Subcutaneous abdominal adipose tissue (tissue), 5 donors: ENCODE results near the gene GDF15.
"Not testable (repeated sequence)": the region's sequence is repeated elsewhere in the genome, so short reads cannot be mapped to it uniquely, and the experiment has no call there.

Experiments
- H3K27ac ChIP-seq: one replicate; pipeline ENCODE4 v1.7.0; 2013; ENCODE audit warnings: low read depth, mild to moderate bottlenecking, inconsistent platforms, low read length, moderate library complexity
- H3K27me3 ChIP-seq, 5 donors: one replicate each; pipeline ENCODE4 v1.7.0; 2013; ENCODE audit warnings: low read length in 5 of 5, inconsistent platforms in 1 of 5; ENCODE audit not compliant: control insufficient read depth in 5 of 5, insufficient read depth in 4 of 5
- H3K36me3 ChIP-seq, 5 donors: one replicate each; pipeline ENCODE4 v1.7.0; 2013; ENCODE audit warnings: low read length in 5 of 5; ENCODE audit not compliant: control insufficient read depth in 5 of 5, insufficient read depth in 5 of 5
- H3K4me1 ChIP-seq, 5 donors: one replicate each; pipeline ENCODE4 v1.7.0; 2013; ENCODE audit warnings: low read length in 5 of 5, mild to moderate bottlenecking in 3 of 5, moderate library complexity in 1 of 5; ENCODE audit not compliant: control insufficient read depth in 5 of 5, insufficient read depth in 5 of 5
- H3K4me3 ChIP-seq, 5 donors: one replicate each; pipeline ENCODE4 v1.7.0; 2013; ENCODE audit warnings: low read length in 5 of 5, low read depth in 1 of 5
- H3K9ac ChIP-seq, 5 donors: one replicate each; pipeline ENCODE4 v1.7.0; 2013; ENCODE audit warnings: low read length in 5 of 5, mild to moderate bottlenecking in 4 of 5, moderate library complexity in 3 of 5
- H3K9me3 ChIP-seq, 5 donors: one replicate each; pipeline ENCODE4 v1.7.0; 2013; ENCODE audit warnings: low read length in 5 of 5; ENCODE audit not compliant: control insufficient read depth in 5 of 5
- donor health status: healthy.
- donor health status: healthy.
- donor health status: healthy.
- donor health status: healthy.
- donor health status: healthy.

The GDF15 gene

GRCh38 chr19:18401580-18402112 lies 15.7 kb downstream of the GDF15 start:
- H3K9ac ChIP-seq = peak overlapping the region in 1 of 5 donors; percentile 39
- peaks cover 0 to 23% (median 11%) of the 10 kb centered on the region in 5 donors for H3K4me1 ChIP-seq
- no peak overlapping the region for H3K27ac ChIP-seq
- no peaks in the 10 kb centered on the region for H3K36me3 ChIP-seq
- no peaks in the 10 kb centered on the region for H3K9me3 ChIP-seq
- H3K27me3 ChIP-seq = peaks cover under 1 to 18% (median 15%) of the 10 kb centered on the region in 5 donors
- no peak overlapping the region for H3K4me3 ChIP-seq

- peak overlapping the region in 1 of 5 donors; percentile 30 for H3K9ac ChIP-seq
- peaks cover 0 to 15% (median 11%) of the 10 kb centered on the region in 5 donors for H3K4me1 ChIP-seq
- not testable (repeated sequence) for H3K27me3 ChIP-seq, H3K4me3 ChIP-seq, H3K36me3 ChIP-seq, H3K9me3 ChIP-seq, H3K27ac ChIP-seq
Measured at GRCh38 chr19:18402455-18403248, 16.7 kb downstream of the GDF15 start.

- H3K4me1 ChIP-seq = peaks cover 0 to 11% (median 2%) of the 10 kb centered on the region in 5 donors
- not testable (repeated sequence) for H3K36me3 ChIP-seq, H3K27ac ChIP-seq, H3K4me3 ChIP-seq, H3K9ac ChIP-seq, H3K27me3 ChIP-seq, H3K9me3 ChIP-seq
Measured at GRCh38 chr19:18405754-18406153, 19.8 kb downstream of the GDF15 start.

- Histone ChIP-seq H3K9ac (no peak overlapping the region), H3K27me3 (no peaks in the 10 kb centered on the region), H3K4me3 (no peak overlapping the region), H3K4me1 (peaks cover 0 to 10% (median 2%) of the 10 kb centered on the region in 5 donors), H3K27ac (no peak overlapping the region), H3K36me3 (no peaks in the 10 kb centered on the region), H3K9me3 (no peaks in the 10 kb centered on the region)
Measured at GRCh38 chr19:18406749-18407148, 20.8 kb downstream of the GDF15 start.

GRCh38 chr19:18408053-18408476 lies 22.1 kb downstream of the GDF15 start:
- Histone ChIP-seq H3K9me3 (no peaks in the 10 kb centered on the region), H3K36me3 (no peaks in the 10 kb centered on the region), H3K4me3 (no peak overlapping the region), H3K27ac (no peak overlapping the region), H3K4me1 (peaks cover 0 to 6% (median 0%) of the 10 kb centered on the region in 5 donors), H3K9ac (no peak overlapping the region), H3K27me3 (peaks cover 0 to 2% (median 0%) of the 10 kb centered on the region in 5 donors)

GRCh38 chr19:18412610-18413239 lies 26.8 kb downstream of the GDF15 start:
- H3K9ac ChIP-seq = no peak overlapping the region
- H3K36me3 ChIP-seq = no peaks in the 10 kb centered on the region
- no peaks in the 10 kb centered on the region for H3K9me3 ChIP-seq
- H3K27ac ChIP-seq = no peak overlapping the region
- H3K4me1 ChIP-seq = peaks cover 6 to 40% (median 35%) of the 10 kb centered on the region in 5 donors
- no peak overlapping the region for H3K4me3 ChIP-seq
- peaks cover 0 to 6% (median 0%) of the 10 kb centered on the region in 5 donors for H3K27me3 ChIP-seq

- H3K9me3 ChIP-seq = no peaks in the 10 kb centered on the region
- H3K36me3 ChIP-seq = no peaks in the 10 kb centered on the region
- peaks cover 0 to 12% (median 0%) of the 10 kb centered on the region in 5 donors for H3K27me3 ChIP-seq
- H3K4me1 ChIP-seq = peaks cover 12 to 54% (median 48%) of the 10 kb centered on the region in 5 donors
- peak overlapping the region in 3 of 5 donors; percentile 39 to 65 (median 39) for H3K9ac ChIP-seq
- peak overlapping the region; percentile 86 for H3K27ac ChIP-seq
- H3K4me3 ChIP-seq = peak overlapping the region in 4 of 5 donors; percentile 16 to 59 (median 24)
Measured at GRCh38 chr19:18414504-18415177, 28.7 kb downstream of the GDF15 start.

GRCh38 chr19:18415178-18415867 lies 29.4 kb downstream of the GDF15 start:
- H3K27ac ChIP-seq = peak overlapping the region; percentile 86
- peak overlapping the region; percentile 27 to 72 (median 56) for H3K4me3 ChIP-seq
- H3K9me3 ChIP-seq = no peaks in the 10 kb centered on the region
- H3K36me3 ChIP-seq = no peaks in the 10 kb centered on the region
- H3K27me3 ChIP-seq = peaks cover 0 to 12% (median 0%) of the 10 kb centered on the region in 5 donors
- H3K4me1 ChIP-seq = peaks cover 12 to 60% (median 53%) of the 10 kb centered on the region in 5 donors
- peak overlapping the region in 3 of 5 donors; percentile 1 to 65 (median 64) for H3K9ac ChIP-seq

- Histone ChIP-seq H3K27me3 (peaks cover 0 to 12% (median 0%) of the 10 kb centered on the region in 5 donors), H3K4me3 (peak overlapping the region; percentile 44 to 61 (median 57)), H3K9ac (peak overlapping the region in 4 of 5 donors; percentile 54 to 68 (median 64)), H3K9me3 (no peaks in the 10 kb centered on the region), H3K27ac (peak overlapping the region; percentile 86), H3K36me3 (no peaks in the 10 kb centered on the region), H3K4me1 (peaks cover 10 to 71% (median 66%) of the 10 kb centered on the region in 5 donors)
Measured at GRCh38 chr19:18416778-18417249, 30.9 kb downstream of the GDF15 start.
